Measurements from ENCODE around the gene PLXNA1.

Gene PLXNA1

DNA sequence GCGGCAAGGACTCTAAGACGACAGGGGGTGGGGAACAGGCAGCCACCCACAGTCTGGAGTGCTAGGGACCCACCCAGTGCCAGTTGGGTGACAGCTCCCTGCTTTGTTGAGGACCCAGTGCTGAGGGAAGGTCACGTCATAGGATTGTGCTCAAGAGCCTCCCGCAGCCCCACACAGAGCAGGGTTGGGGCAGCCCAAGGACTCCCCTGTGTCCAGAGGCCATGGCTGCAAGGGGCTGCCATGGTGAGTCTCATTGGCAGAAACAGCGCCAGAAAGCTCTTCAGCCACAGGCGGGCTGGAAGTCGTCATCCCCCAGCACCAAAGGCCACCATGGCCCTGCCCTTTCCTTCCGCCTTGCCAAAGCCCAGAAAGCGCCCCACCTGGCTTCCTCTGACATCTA, 37.0 kb upstream of the PLXNA1 start:
- Mint-ChIP-seq H3K4me1 (ENCODE audit: low read depth) (peaks cover 6% of the 10 kb centered on the region), H3K4me3 (no peak overlapping the region), H3K9me3 (no peaks in the 10 kb centered on the region), H3K27ac (no peak overlapping the region), H3K27me3 (no peaks in the 10 kb centered on the region), H3K36me3 (ENCODE audit: low read depth) (peaks cover 18% of the 10 kb centered on the region)
- DNase-seq, result no peak

DNA sequence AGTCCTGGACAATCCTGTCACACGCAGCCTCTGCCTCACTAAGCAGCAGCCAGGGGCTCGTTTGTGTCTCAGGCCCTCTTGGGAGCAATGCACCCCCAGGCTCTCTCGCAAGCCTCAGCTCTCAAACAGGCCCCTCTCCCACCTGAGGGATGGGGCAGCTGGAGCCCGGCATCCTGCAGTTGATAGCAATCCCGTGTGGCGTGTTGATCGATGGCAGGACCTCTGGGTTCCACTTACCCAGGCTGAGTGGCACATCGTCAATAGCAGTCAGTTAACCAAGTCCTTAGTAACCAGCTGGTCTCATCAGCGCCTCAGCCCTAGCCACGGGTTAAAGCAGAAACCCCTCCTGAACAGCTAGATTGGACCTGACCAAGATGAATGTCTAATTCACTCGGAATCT, 36.5 kb upstream of the PLXNA1 start:
- no peak overlapping the region for H3K27ac Mint-ChIP-seq

GRCh38 chr3:126947429-126947828, 35.5 kb upstream of the PLXNA1 start:
- Mint-ChIP-seq H3K4me1 (ENCODE audit: low read depth) (peaks cover 6% of the 10 kb centered on the region), H3K27ac (no peak overlapping the region), H3K9me3 (no peaks in the 10 kb centered on the region), H3K27me3 (no peaks in the 10 kb centered on the region), H3K4me3 (no peak overlapping the region), H3K36me3 (ENCODE audit: low read depth) (peaks cover 18% of the 10 kb centered on the region)
- DNase-seq, result no peak

More for the DNA sequence above, 36.5 kb upstream of the PLXNA1 start:
- H3K4me3 Mint-ChIP-seq, result no peak overlapping the region
- no peak for DNase-seq
- H3K36me3 Mint-ChIP-seq (ENCODE audit: low read depth), result peaks cover 18% of the 10 kb centered on the region
- H3K4me1 Mint-ChIP-seq (ENCODE audit: low read depth), result peaks cover 6% of the 10 kb centered on the region
- no peaks in the 10 kb centered on the region for H3K27me3 Mint-ChIP-seq
- no peaks in the 10 kb centered on the region for H3K9me3 Mint-ChIP-seq

- peaks cover 15% of the 10 kb centered on the region for H3K36me3 Mint-ChIP-seq (ENCODE audit: low read depth)
- no peak for DNase-seq
- no peaks in the 10 kb centered on the region for H3K9me3 Mint-ChIP-seq
- no peak overlapping the region for H3K4me3 Mint-ChIP-seq
- H3K27me3 Mint-ChIP-seq, result no peaks in the 10 kb centered on the region
- H3K4me1 Mint-ChIP-seq (ENCODE audit: low read depth), result peaks cover 6% of the 10 kb centered on the region
- H3K27ac Mint-ChIP-seq, result no peak overlapping the region
Measured at GRCh38 chr3:126948980-126949535, 33.9 kb upstream of the PLXNA1 start.

DNA sequence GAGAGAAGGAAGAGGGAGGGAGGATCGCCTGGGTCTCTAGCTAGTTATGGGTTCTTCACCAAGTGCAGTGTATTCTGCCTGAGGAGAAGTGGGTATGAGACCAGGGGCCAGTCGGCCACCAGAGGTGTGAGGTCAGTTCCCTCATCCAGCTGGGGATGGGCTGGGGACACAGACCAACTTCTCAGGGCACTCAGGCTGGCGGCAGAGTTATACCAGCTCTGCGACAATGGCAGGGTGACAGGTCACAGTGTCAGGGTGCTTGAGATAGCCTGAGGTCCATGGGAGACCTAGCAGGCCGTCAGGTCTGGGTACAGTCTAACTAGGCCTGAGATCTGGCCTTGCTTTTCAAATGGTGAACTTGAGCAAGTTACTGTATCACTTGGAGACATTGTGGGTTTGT, 31.4 kb upstream of the PLXNA1 start:
- H3K27me3 Mint-ChIP-seq, result no peaks in the 10 kb centered on the region

DNA sequence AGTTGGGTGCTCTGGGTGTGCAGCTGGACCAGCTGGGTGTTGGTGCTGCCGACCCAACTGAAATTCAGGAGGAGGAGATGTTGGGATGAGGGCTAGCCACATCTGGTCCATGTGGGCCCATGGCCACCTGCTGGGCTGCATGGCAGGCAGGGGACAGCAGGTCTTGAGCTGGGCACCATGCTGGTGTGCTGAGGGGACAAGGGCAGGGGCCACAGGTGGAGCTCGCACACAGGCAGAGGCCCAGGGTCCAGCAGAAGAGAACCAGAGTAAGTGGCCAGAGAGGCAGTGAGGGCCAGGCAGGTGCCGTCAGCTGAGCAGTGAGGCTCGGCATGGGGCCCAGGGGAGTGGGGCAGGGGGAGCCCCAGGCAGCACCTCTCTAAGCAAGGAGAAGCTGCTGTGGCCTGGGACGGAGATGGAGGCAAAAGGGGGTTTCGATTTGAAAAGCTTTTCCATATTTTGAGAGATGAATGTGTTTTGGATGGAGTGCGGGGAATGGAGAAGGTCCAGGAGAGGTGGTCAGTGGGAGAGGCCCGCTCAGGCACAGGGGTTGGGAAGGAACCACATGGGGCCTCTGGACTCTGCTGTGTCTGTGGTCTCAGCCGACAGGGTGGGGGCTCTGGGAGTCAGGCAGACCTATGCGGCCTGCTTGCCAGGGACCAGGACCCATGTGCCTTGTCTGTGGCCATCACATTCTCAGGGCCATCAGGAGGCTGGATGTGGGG, 30.5 kb upstream of the PLXNA1 start:
- no peak overlapping the region for H3K4me3 Mint-ChIP-seq
- peaks cover 12% of the 10 kb centered on the region for H3K36me3 Mint-ChIP-seq (ENCODE audit: low read depth)
- no peaks in the 10 kb centered on the region for H3K9me3 Mint-ChIP-seq
- no peak for DNase-seq
- H3K4me1 Mint-ChIP-seq (ENCODE audit: low read depth), result peaks cover 4% of the 10 kb centered on the region
- H3K27me3 Mint-ChIP-seq, result no peaks in the 10 kb centered on the region
- H3K27ac Mint-ChIP-seq, result no peak overlapping the region

More for the DNA sequence above, 31.4 kb upstream of the PLXNA1 start:
- H3K9me3 Mint-ChIP-seq, result no peaks in the 10 kb centered on the region
- peaks cover 15% of the 10 kb centered on the region for H3K36me3 Mint-ChIP-seq (ENCODE audit: low read depth)
- H3K4me1 Mint-ChIP-seq (ENCODE audit: low read depth), result peaks cover 7% of the 10 kb centered on the region
- DNase-seq, result no peak
- H3K4me3 Mint-ChIP-seq, result no peak overlapping the region
- no peak overlapping the region for H3K27ac Mint-ChIP-seq

GRCh38 chr3:126952983-126953660, 29.8 kb upstream of the PLXNA1 start:
- DNase-seq, result no peak
- H3K27me3 Mint-ChIP-seq, result no peaks in the 10 kb centered on the region
- H3K4me3 Mint-ChIP-seq, result no peak overlapping the region
- H3K9me3 Mint-ChIP-seq, result no peaks in the 10 kb centered on the region
- peaks cover 2% of the 10 kb centered on the region for H3K4me1 Mint-ChIP-seq (ENCODE audit: low read depth)
- peaks cover 10% of the 10 kb centered on the region for H3K36me3 Mint-ChIP-seq (ENCODE audit: low read depth)
- no peak overlapping the region for H3K27ac Mint-ChIP-seq

DNA sequence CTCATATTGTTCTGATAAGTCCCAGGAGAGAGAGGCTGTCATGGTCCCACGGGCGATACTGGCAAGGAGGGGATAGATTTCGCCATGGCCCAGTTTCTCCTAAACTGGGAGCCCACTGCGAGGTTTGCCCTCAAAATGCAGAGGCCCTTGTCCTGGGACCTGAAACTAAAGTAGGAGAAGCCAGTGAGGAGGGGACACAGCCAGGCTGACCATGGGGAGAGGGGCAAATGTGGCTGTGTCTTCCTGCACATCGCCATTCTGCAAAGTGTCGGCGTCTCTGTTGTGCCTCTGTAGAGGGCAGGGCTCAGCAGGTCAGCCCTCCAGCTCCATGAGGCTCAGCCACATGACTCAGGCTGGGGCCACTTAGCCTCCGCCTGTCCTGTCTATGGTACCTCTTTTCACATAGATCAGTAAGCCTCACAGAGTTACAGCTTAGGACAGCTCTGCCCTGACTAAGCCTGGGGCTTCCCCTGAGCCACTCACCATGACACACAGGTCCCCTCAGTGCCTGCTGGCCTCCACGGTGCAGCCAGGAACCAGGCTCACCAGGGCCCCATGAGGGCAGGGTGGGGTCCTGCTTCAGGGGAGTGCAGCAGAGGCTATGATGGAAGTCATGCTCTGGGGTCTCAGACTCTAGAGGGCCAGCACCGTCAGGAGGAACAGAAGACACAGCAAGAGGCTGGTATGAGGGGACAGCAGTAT, 28.6 kb upstream of the PLXNA1 start:
- no peak for DNase-seq
- no peak overlapping the region for H3K4me3 Mint-ChIP-seq
- H3K4me1 Mint-ChIP-seq (ENCODE audit: low read depth), result peaks cover 2% of the 10 kb centered on the region
- H3K9me3 Mint-ChIP-seq, result no peaks in the 10 kb centered on the region
- peak overlapping the region; percentile 11 for H3K27ac Mint-ChIP-seq
- H3K36me3 Mint-ChIP-seq (ENCODE audit: low read depth), result peaks cover 9% of the 10 kb centered on the region
- no peaks in the 10 kb centered on the region for H3K27me3 Mint-ChIP-seq

- Mint-ChIP-seq H3K4me3 (no peak overlapping the region), H3K36me3 (ENCODE audit: low read depth) (peaks cover 17% of the 10 kb centered on the region), H3K4me1 (ENCODE audit: low read depth) (peaks cover 2% of the 10 kb centered on the region), H3K9me3 (no peaks in the 10 kb centered on the region), H3K27me3 (no peaks in the 10 kb centered on the region), H3K27ac (no peak overlapping the region)
- no peak for DNase-seq
Measured at GRCh38 chr3:126955004-126955790, 27.7 kb upstream of the PLXNA1 start.

DNA sequence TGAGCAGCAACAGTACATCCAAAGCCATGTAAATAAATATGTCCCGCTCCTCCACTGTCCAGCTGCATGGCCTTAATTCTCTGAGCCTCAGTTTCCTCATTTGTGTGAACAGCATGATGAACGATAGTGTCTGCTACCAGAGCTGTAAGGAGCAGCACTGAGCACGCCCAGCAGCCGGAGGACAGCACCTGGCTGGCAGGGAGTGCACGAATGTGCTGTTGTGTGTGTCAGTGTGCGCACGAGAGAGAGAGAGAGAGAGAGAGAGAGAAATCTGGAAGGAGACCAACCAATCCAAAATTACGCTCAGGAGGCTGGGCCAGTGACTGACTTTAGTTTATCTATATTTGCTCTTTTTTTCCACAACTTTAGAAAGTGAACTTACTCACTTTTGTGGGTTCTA, 26.6 kb upstream of the PLXNA1 start:
- H3K36me3 Mint-ChIP-seq (ENCODE audit: low read depth), result peaks cover 24% of the 10 kb centered on the region
- no peaks in the 10 kb centered on the region for H3K27me3 Mint-ChIP-seq
- no peak for DNase-seq
- H3K9me3 Mint-ChIP-seq, result no peaks in the 10 kb centered on the region
- H3K27ac Mint-ChIP-seq, result peak overlapping the region; percentile 50
- peaks cover 2% of the 10 kb centered on the region for H3K4me1 Mint-ChIP-seq (ENCODE audit: low read depth)
- no peak overlapping the region for H3K4me3 Mint-ChIP-seq

DNA sequence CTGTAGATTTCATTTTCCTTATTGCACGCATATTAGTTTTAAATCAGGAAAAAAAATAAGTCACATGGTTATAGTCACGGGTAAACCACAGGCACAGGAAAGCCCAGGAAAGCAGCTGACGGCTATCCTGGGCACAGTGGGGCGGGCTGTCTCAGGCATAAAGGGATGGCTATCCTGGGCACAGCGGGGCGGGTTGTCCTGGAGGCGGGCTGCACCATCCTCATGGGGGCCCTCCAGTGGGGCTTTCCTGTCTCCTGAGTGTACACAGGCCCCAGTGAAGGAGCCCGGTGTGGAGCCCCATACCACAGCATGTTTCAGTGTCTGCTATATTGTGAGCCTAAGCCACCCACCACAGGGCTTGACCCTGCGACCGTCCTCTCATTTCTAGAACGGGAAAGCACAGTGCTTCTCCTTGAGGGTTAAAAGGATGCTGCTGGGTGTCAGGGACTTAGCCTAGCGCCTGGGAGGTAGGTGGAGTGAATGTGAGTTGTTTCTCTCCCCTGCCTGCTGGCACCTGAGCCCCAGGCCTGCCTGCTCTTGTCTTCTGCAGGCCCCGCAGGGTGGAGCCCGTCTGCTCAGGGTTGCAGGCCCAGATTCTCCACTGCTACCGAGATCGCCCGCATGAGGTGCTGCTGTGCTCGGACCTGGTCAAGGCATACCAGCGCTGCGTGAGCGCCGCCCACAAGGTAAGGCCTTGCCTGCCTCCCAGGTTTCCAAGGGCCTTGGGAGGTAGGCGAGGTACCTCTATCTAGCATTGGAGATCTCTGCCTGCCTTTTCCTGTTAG, 25.9 kb upstream of the PLXNA1 start:
- peaks cover 2% of the 10 kb centered on the region for H3K4me1 Mint-ChIP-seq (ENCODE audit: low read depth)
- no peak overlapping the region for H3K27ac Mint-ChIP-seq
- H3K9me3 Mint-ChIP-seq, result no peaks in the 10 kb centered on the region
- DNase-seq, result no peak
- no peak overlapping the region for H3K4me3 Mint-ChIP-seq
- H3K27me3 Mint-ChIP-seq, result no peaks in the 10 kb centered on the region
- H3K36me3 Mint-ChIP-seq (ENCODE audit: low read depth), result peaks cover 24% of the 10 kb centered on the region

DNA sequence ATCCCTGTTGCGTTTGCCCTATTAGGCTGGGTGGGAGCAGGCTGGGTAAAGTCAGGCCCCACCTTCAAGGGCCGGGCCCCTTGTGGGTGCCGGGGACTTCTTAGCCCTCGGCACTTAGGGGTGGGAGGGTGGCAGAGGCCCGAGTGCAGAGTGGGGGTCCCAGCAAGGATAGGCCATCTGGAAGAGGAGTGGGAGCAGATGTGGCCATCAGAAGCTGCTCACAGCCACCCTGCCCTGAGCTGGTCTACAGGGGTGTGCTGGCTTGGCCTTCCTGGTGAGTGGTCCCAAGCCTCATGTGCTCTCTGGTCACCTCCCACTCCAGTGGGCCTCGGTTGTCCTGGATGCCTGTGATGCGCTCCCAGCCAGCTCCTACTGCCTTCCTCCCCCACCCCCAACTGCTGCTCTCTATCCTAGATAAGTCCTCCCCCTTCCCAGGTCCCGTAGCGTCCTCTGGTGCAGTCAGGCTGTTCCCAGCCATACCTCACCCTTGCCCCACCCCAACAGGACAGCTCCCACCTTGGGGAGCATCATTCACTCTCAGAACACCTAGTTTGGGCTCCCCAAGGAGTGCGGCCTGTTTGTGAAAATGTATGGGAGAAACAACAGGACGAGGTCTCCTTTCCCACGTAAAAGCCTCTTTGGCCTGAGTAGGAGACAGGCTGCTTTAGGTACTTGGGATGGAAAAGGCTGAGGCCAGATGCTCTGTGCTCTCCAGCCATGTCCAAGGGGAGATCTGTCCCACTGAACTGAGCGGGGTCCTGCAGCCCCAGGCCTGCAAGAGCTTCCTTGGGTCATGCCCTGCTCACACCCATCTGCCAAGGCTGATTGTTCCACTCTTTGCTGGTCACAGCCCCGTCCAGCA, 24.9 kb upstream of the PLXNA1 start:
- H3K27ac Mint-ChIP-seq, result no peak overlapping the region
- no peaks in the 10 kb centered on the region for H3K9me3 Mint-ChIP-seq
- no peak for DNase-seq
- no peaks in the 10 kb centered on the region for H3K27me3 Mint-ChIP-seq
- H3K4me3 Mint-ChIP-seq, result no peak overlapping the region
- peaks cover 24% of the 10 kb centered on the region for H3K36me3 Mint-ChIP-seq (ENCODE audit: low read depth)
- peaks cover 2% of the 10 kb centered on the region for H3K4me1 Mint-ChIP-seq (ENCODE audit: low read depth)

DNA sequence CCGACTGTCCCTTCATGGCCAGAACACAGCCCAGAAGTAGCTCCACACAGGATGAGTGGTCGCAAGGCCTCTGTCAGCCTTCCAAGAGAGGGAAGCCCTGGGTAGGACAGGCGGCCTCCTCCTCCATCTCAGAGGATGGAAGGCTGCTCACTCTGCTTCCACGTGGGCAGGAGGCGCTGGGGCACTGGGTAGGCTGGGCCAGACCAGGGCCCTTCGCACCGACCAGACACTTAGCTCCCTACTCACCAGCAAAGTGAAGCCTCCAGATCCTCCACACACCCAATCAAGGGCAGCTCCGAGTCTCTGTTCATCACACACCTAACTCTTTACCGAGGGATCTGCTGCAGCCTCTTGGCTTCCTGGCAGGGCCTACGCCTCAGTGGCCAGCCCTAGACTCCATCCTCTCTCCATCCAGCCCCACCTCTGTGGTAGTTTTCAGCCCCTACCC, 24.3 kb upstream of the PLXNA1 start:
- Mint-ChIP-seq H3K4me1 (ENCODE audit: low read depth) (peaks cover 2% of the 10 kb centered on the region), H3K4me3 (no peak overlapping the region), H3K27me3 (no peaks in the 10 kb centered on the region), H3K27ac (no peak overlapping the region), H3K36me3 (ENCODE audit: low read depth) (peaks cover 24% of the 10 kb centered on the region), H3K9me3 (no peaks in the 10 kb centered on the region)
- no peak for DNase-seq

Data from activated T-cell treated with anti-CD3 and anti-CD28 coated beads, Interleukin-2, amount 50 U/mL, for 24 hours (primary cell).